GM12891 (cell line): ENCODE measurements around the gene CHID1.

Source experiments
- DNase-seq: peaks from one replicate; pipeline ENCODE4 v3.0.0; 2011; ENCODE audit warnings: low spot score; ENCODE audit not compliant: insufficient read length
- FAIRE-seq: peaks from 2 replicates; lab custom pipeline; 2011; peaks lifted over from hg19 to GRCh38; lab: Jason Lieb, UNC
- PAX5 ChIP-seq: IDR thresholded peaks from 2 replicates; pipeline ENCODE4 v1.6.1; 2011; ENCODE audit warnings: low read length, moderate library complexity, mild to moderate bottlenecking; ENCODE audit not compliant: insufficient read depth, severe bottlenecking
- POLR2A ChIP-seq: IDR thresholded peaks from 2 replicates; pipeline ENCODE4 v1.6.1; 2011; ENCODE audit warnings: low read depth, low read length, control low read depth
- POLR2AphosphoS5 ChIP-seq: IDR thresholded peaks from 2 replicates; pipeline ENCODE4 v1.6.1; 2011; ENCODE audit warnings: low read depth, low read length, control low read depth
- POU2F2 ChIP-seq: IDR thresholded peaks from 2 replicates; pipeline ENCODE4 v1.6.1; 2011; ENCODE audit warnings: low read depth, mild to moderate bottlenecking, control low read depth, low read length, moderate library complexity
- SPI1 ChIP-seq: IDR thresholded peaks from 2 replicates; pipeline ENCODE4 v1.6.1; 2011; ENCODE audit warnings: low read depth, low read length, control low read depth
- TAF1 ChIP-seq: IDR thresholded peaks from 2 replicates; pipeline ENCODE4 v1.6.1; 2011; ENCODE audit warnings: low read depth, low read length, control low read depth

CHID1 gene

GRCh38 chr11:911031-911889, 650 bp upstream of the CHID1 start:
- DNase-seq = no peak
- FAIRE-seq = peak; percentile 69
- TF ChIP-seq TAF1 (peak; percentile 56), POLR2A (peak; percentile 57), PAX5 (peak; percentile 6), SPI1 (no peak), POLR2AphosphoS5 (peak; percentile 72; the same call in 1 of the 2 replicates), POU2F2 (no peak)

GRCh38 chr11:910044-910588, 494 bp downstream of the CHID1 start:
- DNase-seq (no peak), FAIRE-seq (no peak)
- TF ChIP-seq PAX5 (no peak), POU2F2 (no peak), SPI1 (no peak), POLR2AphosphoS5 (no peak)

DNA sequence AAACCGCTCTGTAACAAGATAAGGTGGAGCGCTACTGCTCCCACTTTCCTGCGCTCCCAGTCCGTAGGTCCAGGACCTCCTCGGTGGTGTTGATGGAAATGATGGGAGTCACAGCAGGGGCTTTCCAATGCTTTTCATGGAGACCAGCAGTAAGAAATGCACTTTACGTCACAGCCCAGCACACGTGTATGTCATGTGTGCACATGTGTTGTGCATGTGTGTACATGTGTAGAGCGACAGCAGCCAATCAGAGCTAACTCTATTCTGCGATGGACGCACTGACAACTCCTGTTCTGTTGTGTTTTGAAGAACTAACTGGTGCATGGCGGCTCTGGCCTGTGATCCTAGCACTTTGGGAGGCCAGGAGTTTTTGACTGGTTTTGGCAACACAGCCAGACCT, 1.2 kb downstream of the CHID1 start:
- no peak for DNase-seq
- TF ChIP-seq POLR2A (no peak), POLR2AphosphoS5 (no peak), SPI1 (no peak)
- FAIRE-seq = no peak

- FAIRE-seq = no peak
- no peak for TF ChIP-seq TAF1
- no peak for TF ChIP-seq PAX5
- TF ChIP-seq POLR2AphosphoS5 = no peak
- no peak for TF ChIP-seq POU2F2
- DNase-seq = no peak
Measured at GRCh38 chr11:908273-908672, 2.3 kb downstream of the CHID1 start.

DNA sequence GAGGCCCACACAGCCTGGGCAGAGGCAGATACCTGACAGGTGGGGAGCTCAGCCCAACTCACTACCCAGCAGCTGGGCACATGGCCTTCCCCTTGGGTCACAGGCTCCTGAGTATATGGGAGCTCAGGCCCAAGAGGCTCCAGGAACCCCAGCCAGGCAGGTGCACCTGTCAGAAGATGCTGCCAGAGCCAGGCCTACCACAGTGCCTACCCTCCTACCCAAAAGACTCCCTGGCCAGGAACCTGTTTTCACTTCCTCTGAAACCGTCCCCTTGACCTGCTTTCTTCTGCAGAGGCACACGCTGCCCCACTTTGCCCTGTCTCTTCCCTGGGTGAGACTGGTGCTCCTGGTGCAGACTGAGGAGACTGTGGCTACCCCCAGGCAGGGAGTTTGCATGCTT, 2.9 kb downstream of the CHID1 start:
- no peak for FAIRE-seq
- TF ChIP-seq POLR2A (no peak), SPI1 (peak; percentile 86)
- DNase-seq = no peak

GRCh38 chr11:905952-906351, 4.7 kb downstream of the CHID1 start:
- DNase-seq (no peak), FAIRE-seq (no peak)
- TF ChIP-seq TAF1 (no peak), POLR2A (no peak), SPI1 (no peak), POU2F2 (no peak), PAX5 (no peak), POLR2AphosphoS5 (no peak)

- TF ChIP-seq POLR2A (no peak), POU2F2 (no peak), PAX5 (no peak), TAF1 (no peak), POLR2AphosphoS5 (no peak), SPI1 (no peak)
- no peak for FAIRE-seq
Measured at GRCh38 chr11:904380-904779, 6.2 kb downstream of the CHID1 start.

DNA sequence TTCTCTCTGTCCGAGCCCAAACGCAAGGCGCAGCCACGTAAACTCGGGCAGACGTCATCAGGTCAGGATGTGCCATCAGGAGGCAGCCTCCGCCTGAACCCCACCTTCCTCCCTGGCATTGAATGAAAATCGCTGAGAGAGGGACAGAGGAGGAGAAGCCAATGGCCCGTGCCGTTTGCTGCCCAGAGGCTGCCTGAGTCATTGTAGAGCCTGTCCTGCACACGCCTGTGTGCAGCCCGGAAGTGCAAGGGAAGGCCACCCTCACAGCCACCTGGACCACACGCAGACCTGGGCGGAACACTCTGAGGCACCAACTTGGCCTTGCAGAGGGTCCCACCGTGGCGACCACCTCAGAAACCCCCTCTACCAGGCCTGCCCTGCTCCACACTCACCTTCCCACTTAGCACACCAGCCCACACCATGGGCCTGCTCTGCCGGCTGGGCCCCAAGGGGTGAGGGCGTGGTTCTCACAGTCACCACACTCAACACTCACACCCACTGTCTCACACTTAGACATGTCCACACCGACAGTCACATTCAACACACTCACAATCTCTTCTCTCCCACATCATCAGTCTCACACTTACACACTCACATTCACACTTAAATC, 9.1 kb downstream of the CHID1 start:
- FAIRE-seq (no peak), DNase-seq (no peak)
- TF ChIP-seq POLR2AphosphoS5 (no peak), TAF1 (no peak), PAX5 (no peak), POLR2A (no peak), POU2F2 (no peak), SPI1 (no peak)

More at GRCh38 chr11:904380-904779, 6.2 kb downstream of the CHID1 start:
- no peak for DNase-seq

GRCh38 chr11:900545-900944, 10.1 kb downstream of the CHID1 start:
- TF ChIP-seq SPI1 (no peak), PAX5 (no peak), POLR2AphosphoS5 (no peak), POU2F2 (no peak), TAF1 (no peak), POLR2A (no peak)
- FAIRE-seq (no peak), DNase-seq (no peak)

DNA sequence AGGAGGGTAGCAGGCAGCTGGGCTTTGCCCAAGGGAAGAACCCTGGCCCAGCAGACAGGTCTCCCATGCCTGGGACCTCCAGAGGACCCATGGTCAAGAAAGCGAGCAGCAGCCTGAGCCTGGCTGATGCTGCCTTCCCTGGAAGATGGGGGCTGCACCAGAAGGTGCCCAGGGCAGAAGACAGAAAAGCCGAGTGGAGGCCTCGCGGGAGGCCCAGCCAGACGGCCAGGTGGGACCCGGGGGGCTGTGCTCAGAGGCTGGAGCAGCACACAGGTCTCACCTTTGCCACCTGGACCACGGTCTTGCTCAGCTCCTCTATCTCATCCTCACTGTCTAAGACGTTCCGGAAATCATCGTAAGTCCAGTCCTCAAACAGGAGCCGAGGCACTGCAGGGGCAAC, 10.9 kb downstream of the CHID1 start:
- FAIRE-seq (no peak), DNase-seq (no peak)
- TF ChIP-seq POLR2A = no peak
- no peak for TF ChIP-seq POU2F2
- no peak for TF ChIP-seq TAF1
- TF ChIP-seq SPI1 = no peak
- no peak for TF ChIP-seq PAX5
- TF ChIP-seq POLR2AphosphoS5 = no peak
